AG04449 (cell line): ENCODE results near the gene PPP2R5D.
A peak's percentile ranks its signal among the peaks of the same experiment; 100 is the strongest.

ENCODE experiments used
- CTCF ChIA-PET: fragments of 350-600 bp; formaldehyde crosslinking; extraction: SDS; loops from one replicate; lab custom pipeline; 2021; ENCODE audit warnings: antibody characterized with exemption; lab: Yijun Ruan, JAX
- POLR2A ChIA-PET: fragments of 400-600, 350-600 bp; formaldehyde crosslinking; extraction: SDS; loops from one replicate; lab custom pipeline; 2020; ENCODE audit warnings: antibody characterized with exemption, inconsistent platforms; lab: Yijun Ruan, JAX
- DNase-seq: peaks from one replicate; pipeline ENCODE4 v3.0.0-alpha.2; 2010; ENCODE audit warnings: low read depth, low spot score
- H3K4me3 ChIP-seq: 2 replicates; pipeline ENCODE4 v1.5.1; 2011; ENCODE audit warnings: low read depth, mild to moderate bottlenecking, control low read depth, low read length
- CTCF ChIP-seq: IDR thresholded peaks from one replicate; pipeline ENCODE4 v1.5.1; 2011; ENCODE audit warnings: mild to moderate bottlenecking, moderate library complexity, low read length, control low read depth, inconsistent platforms; ENCODE audit not compliant: insufficient read depth; ENCODE audit errors: missing control alignments

The PPP2R5D gene

GRCh38 chr6:43020052-43020705 is 35.8 kb downstream of the PPP2R5D start:
- POLR2A ChIA-PET = interaction anchor here (1.0 to 2.2 kb wide), 4 partner anchors 13 to 154 kb away, joined by 3 to 8 read pairs (median 6); partner anchors contain the start of genes CUL7 and PPP2R5D
- H3K4me3 ChIP-seq = no peak overlapping the region
- CTCF ChIA-PET = interaction anchor here (0.6 to 3.1 kb wide), 3 partner anchors 29 to 124 kb away, joined by 3 to 19 read pairs (median 13); no protein-coding TSS in a partner anchor
- TF ChIP-seq CTCF = no peak
- no peak for DNase-seq

- POLR2A ChIA-PET = interaction anchor here (0.6 to 2.2 kb wide), 6 partner anchors 12 to 326 kb away, joined by 3 to 8 read pairs (median 4); partner anchors contain the start of genes CUL7 and PPP2R5D
- CTCF ChIA-PET = interaction anchor here (1.0 to 3.1 kb wide), 4 partner anchors 10 to 123 kb away, joined by 3 to 19 read pairs (median 8); no protein-coding TSS in a partner anchor
Observed at GRCh38 chr6:43020847-43021246, 36.5 kb downstream of the PPP2R5D start.

GRCh38 chr6:43021270-43022047 is 37.1 kb downstream of the PPP2R5D start, which contains the start of gene RRP36:
TSS of gene RRP36 (plus strand) at chr6:43021623. CDS start at chr6:43021655, 32 bp downstream.
- POLR2A ChIA-PET = interaction anchor here (0.6 to 2.2 kb wide), 9 partner anchors 12 to 327 kb away, joined by 3 to 8 read pairs (median 5); partner anchors contain the start of genes CUL7 and PPP2R5D
- DNase-seq = no peak
- no peak for TF ChIP-seq CTCF
- CTCF ChIA-PET = interaction anchor here (1.0 to 3.1 kb wide), 4 partner anchors 11 to 122 kb away, joined by 3 to 19 read pairs (median 8); no protein-coding TSS in a partner anchor
- peak within 1 kb of the TSS; percentile 97 for H3K4me3 ChIP-seq

More at GRCh38 chr6:43020847-43021246, 36.5 kb downstream of the PPP2R5D start:
- DNase-seq = no peak
- no peak for TF ChIP-seq CTCF
- peak overlapping the region; percentile 97; the same call in 1 of the 2 replicates for H3K4me3 ChIP-seq

- ChIA-PET POLR2A (interaction anchor here (0.9 kb wide), 1 partner anchor 14 kb away, joined by 3 read pairs; no protein-coding TSS in a partner anchor), CTCF (interaction anchor here (1.6 to 2.3 kb wide), 3 partner anchors 119 to 127 kb away, joined by 4 to 6 read pairs (median 6); no protein-coding TSS in a partner anchor)
- no peak for DNase-seq
- no peak for TF ChIP-seq CTCF
- H3K4me3 ChIP-seq = no peak overlapping the region
Observed at GRCh38 chr6:43024436-43024835, 40.1 kb downstream of the PPP2R5D start.

- TF ChIP-seq CTCF = no peak
- POLR2A ChIA-PET = interaction anchor here (0.6 to 0.7 kb wide), 2 partner anchors 19 to 61 kb away, joined by 3 read pairs; no protein-coding TSS in a partner anchor
- CTCF ChIA-PET = interaction anchor here (0.9 to 1.4 kb wide), 3 partner anchors 11 to 117 kb away, joined by 3 to 4 read pairs (median 3); no protein-coding TSS in a partner anchor
- no peak overlapping the region for H3K4me3 ChIP-seq
- DNase-seq = no peak
Observed at GRCh38 chr6:43026365-43026764, 42.0 kb downstream of the PPP2R5D start.
